A549 (cell line): ENCODE results near the gene CALN1. TPM values are rescaled to one million over a fixed set of nuclear protein-coding genes. Genes with fewer than 3 reads are reported as not detected.

Source experiments
- ATAC-seq, 2 experiments: fragments of 200-7000 bp in 1 of 2; fragments of >200 bp in 1 of 2; cut with Nextera tagmentation in 1 of 2; cut with Tn5 transposase in 1 of 2; 3 replicates each; pipeline versions ENCODE4 v1.8.0 to v1.9.1; 2018 to 2020; ENCODE audit warnings: mild to moderate bottlenecking in 1 of 2, moderate library complexity in 1 of 2
- CTCF ChIA-PET: fragments of 300-600 bp; sonication (Branson Sonifier 250); formaldehyde crosslinking; extraction: SDS; loops from one replicate; lab custom pipeline; 2021; ENCODE audit warnings: antibody characterized with exemption, inconsistent platforms; lab: Yijun Ruan, JAX
- POLR2A ChIA-PET: fragments of 350-600 bp; formaldehyde crosslinking; extraction: SDS; loops from one replicate; lab custom pipeline; 2021; ENCODE audit warnings: antibody characterized with exemption, inconsistent platforms; lab: Yijun Ruan, JAX
- DNase-seq, 2 experiments: peaks; one replicate each; pipeline versions ENCODE4 v3.0.0 to v3.0.0-alpha.2; 2011 to 2016; ENCODE audit warnings: low read depth in 1 of 2, low spot score in 1 of 2
- FAIRE-seq: peaks from 2 replicates; lab custom pipeline; 2011; peaks lifted over from hg19 to GRCh38; lab: Jason Lieb, UNC
- H3K27ac ChIP-seq, 2 experiments: fragments of >200 bp; sonication (Bioruptor Twin); formaldehyde crosslinking; 3 replicates each; pipeline ENCODE4 v1.5.1; 2016 to 2017
- H3K4me1 ChIP-seq: fragments of >200 bp; sonication (Bioruptor Twin); formaldehyde crosslinking; 3 replicates; pipeline ENCODE4 v1.6.1; 2016
- H3K4me2 ChIP-seq: fragments of >200 bp; sonication (Bioruptor Twin); formaldehyde crosslinking; 3 replicates; pipeline ENCODE4 v1.6.1; 2016
- H3K4me3 ChIP-seq: fragments of >200 bp; sonication (Bioruptor Twin); formaldehyde crosslinking; 3 replicates; pipeline ENCODE4 v1.5.1; 2016
- H3K9me3 ChIP-seq: fragments of >200 bp; sonication (Bioruptor Twin); formaldehyde crosslinking; 3 replicates; pipeline ENCODE4 v1.6.1; 2016
- BHLHE40 ChIP-seq: IDR thresholded peaks from 2 replicates; pipeline ENCODE4 v1.6.1; 2012; ENCODE audit warnings: low read depth, low read length, inconsistent platforms
- CBX2 ChIP-seq: fragments of 200-600 bp; sonication (generic); IDR thresholded peaks from 2 replicates; pipeline ENCODE4 v1.6.1; 2016; ENCODE audit warnings: low read depth, mild to moderate bottlenecking, borderline replicate concordance
- CHD2 ChIP-seq: fragments of 150-350 bp; IDR thresholded peaks from 2 replicates; pipeline ENCODE4 v1.6.1; 2014; ENCODE audit warnings: low read length; ENCODE audit not compliant: partially characterized antibody
- CHD4 ChIP-seq: fragments of 200-600 bp; sonication (generic); IDR thresholded peaks from 2 replicates; pipeline ENCODE4 v1.6.1; 2016; ENCODE audit warnings: antibody characterized with exemption, mild to moderate bottlenecking, borderline replicate concordance
- ESRRA ChIP-seq: fragments of 150-350 bp; IDR thresholded peaks from 2 replicates; pipeline ENCODE4 v1.6.1; 2014; ENCODE audit warnings: mild to moderate bottlenecking, low read length, borderline replicate concordance
- FOSB ChIP-seq: fragments of 250-450 bp; sonication (Bioruptor Pico); IDR thresholded peaks from 2 replicates; pipeline ENCODE4 v1.5.0; 2020; ENCODE audit warnings: mild to moderate bottlenecking, moderate library complexity
- FOSL2 ChIP-seq, 2 experiments: fragments of 450-650 bp in 1 of 2; fragments of >200 bp in 1 of 2; sonication (Bioruptor Twin) in 1 of 2; formaldehyde crosslinking; IDR thresholded peaks; 2 replicates each; pipeline versions ENCODE4 v1.5.0 to v1.6.1; 2016 to 2020; ENCODE audit warnings: mild to moderate bottlenecking in 1 of 2, moderate library complexity in 1 of 2
- GATA3 ChIP-seq: IDR thresholded peaks from 2 replicates; pipeline ENCODE4 v1.6.1; 2012; ENCODE audit warnings: borderline replicate concordance
- HMGXB4 ChIP-seq: fragments of 250-450 bp; sonication (Bioruptor Pico); IDR thresholded peaks from 2 replicates; pipeline ENCODE4 v1.5.0; 2021; ENCODE audit warnings: mild to moderate bottlenecking, moderate library complexity, borderline replicate concordance
- JUN ChIP-seq, 2 experiments: fragments of >200 bp; sonication (Bioruptor Twin); formaldehyde crosslinking; IDR thresholded peaks; 2 replicates in 1 of 2; 3 replicates in 1 of 2; pipeline ENCODE4 v1.6.1; 2016 to 2017
- KDM1A ChIP-seq: fragments of 200-600 bp; sonication (generic); IDR thresholded peaks from 2 replicates; pipeline ENCODE4 v1.6.1; 2016; ENCODE audit warnings: low read depth, mild to moderate bottlenecking
- MAFK ChIP-seq: fragments of 450-650 bp; IDR thresholded peaks from 2 replicates; pipeline ENCODE4 v1.6.1; 2014; ENCODE audit not compliant: partially characterized antibody
- NPAS2 ChIP-seq: fragments of 250-450 bp; sonication (Bioruptor Pico); IDR thresholded peaks from 2 replicates; pipeline ENCODE4 v1.8.0; 2022; ENCODE audit warnings: mild to moderate bottlenecking, moderate library complexity, borderline replicate concordance
- PHF8 ChIP-seq: fragments of 200-600 bp; sonication (generic); IDR thresholded peaks from 2 replicates; pipeline ENCODE4 v1.6.1; 2016; ENCODE audit warnings: low read depth, mild to moderate bottlenecking, antibody characterized with exemption, moderate library complexity, borderline replicate concordance
- POLR2AphosphoS2 ChIP-seq: conservative IDR thresholded peaks from 2 replicates; pipeline ENCODE4 v1.6.1; 2012; ENCODE audit warnings: low read length, improper control_type of control experiment, inconsistent platforms
- RAD21 ChIP-seq, 2 experiments: fragments of >200 bp in 1 of 2; sonication (Bioruptor Twin) in 1 of 2; formaldehyde crosslinking in 1 of 2; IDR thresholded peaks in 1 of 2; conservative IDR thresholded peaks in 1 of 2; 2 replicates in 1 of 2; 3 replicates in 1 of 2; pipeline ENCODE4 v1.6.1; 2012 to 2018; ENCODE audit warnings: inconsistent platforms in 1 of 2
- RARB ChIP-seq: fragments of 250-450 bp; sonication (Bioruptor Pico); IDR thresholded peaks from 2 replicates; pipeline ENCODE4 v1.8.0; 2021; ENCODE audit warnings: mild to moderate bottlenecking, moderate library complexity
- RFX5 ChIP-seq: fragments of 450-650 bp; IDR thresholded peaks from 2 replicates; pipeline ENCODE4 v1.7.1; 2014; ENCODE audit warnings: antibody characterized with exemption, mild to moderate bottlenecking, moderate library complexity
- RNF2 ChIP-seq: fragments of 200-600 bp; sonication (generic); IDR thresholded peaks from 2 replicates; pipeline ENCODE4 v1.6.1; 2016; ENCODE audit warnings: low read depth, mild to moderate bottlenecking, antibody characterized with exemption, moderate library complexity, borderline replicate concordance
- SMC3 ChIP-seq: fragments of >200 bp; sonication (Bioruptor Twin); formaldehyde crosslinking; IDR thresholded peaks from 3 replicates; pipeline ENCODE4 v1.6.1; 2018; ENCODE audit warnings: inconsistent platforms
- SREBF2 ChIP-seq: fragments of 450-650 bp; IDR thresholded peaks from 2 replicates; pipeline ENCODE4 v1.6.1; 2014; ENCODE audit warnings: mild to moderate bottlenecking, moderate library complexity
- TP53 ChIP-seq: fragments of 250-450 bp; sonication (Bioruptor Pico); IDR thresholded peaks from 2 replicates; pipeline ENCODE4 v1.5.0; 2021; ENCODE audit warnings: mild to moderate bottlenecking, moderate library complexity
- ZFP36 ChIP-seq: fragments of 450-650 bp; IDR thresholded peaks from 2 replicates; pipeline ENCODE4 v1.6.1; 2014; ENCODE audit warnings: borderline replicate concordance; ENCODE audit not compliant: partially characterized antibody
- ZNF302 ChIP-seq: fragments of 250-450 bp; sonication (Bioruptor Pico); IDR thresholded peaks from 2 replicates; pipeline ENCODE4 v1.9.0; 2021; ENCODE audit warnings: inconsistent platforms, mild to moderate bottlenecking, moderate library complexity
- ZSCAN20 ChIP-seq: fragments of 250-450 bp; sonication (Bioruptor Pico); IDR thresholded peaks from 2 replicates; pipeline ENCODE4 v1.8.0; 2022; ENCODE audit warnings: mild to moderate bottlenecking, moderate library complexity
- WGBS: methylation state at CpG from one replicate; pipeline ENCODE4 v1.1.6; 2017; ENCODE audit errors: missing lambda C conversion rate; 5-methylcytosine and 5-hydroxymethylcytosine counted together
- polyA plus RNA-seq, 4 experiments: library from polyadenylated mRNA; depleted of rRNA in 3 of 4; stranded (reverse); fragments of >200 nt; fragmentation: RNase III in 1 of 4; extraction: RNeasy Plus Mini Kit Qiagen cat#74134 plus additional on column Dnase treatment in 1 of 4; gene quantifications; 2 replicates in 3 of 4; 3 replicates in 1 of 4; pipeline ENCODE4 v1.2.3, GENCODE V29; 2011 to 2017
- TF ChIP-seq, protein P1 (sequence below): fragments of 250-450 bp; sonication (Bioruptor Pico); IDR thresholded peaks from 2 replicates; pipeline ENCODE4 v1.5.0; 2020; ENCODE audit warnings: low read depth, mild to moderate bottlenecking, moderate library complexity
- TF ChIP-seq, protein P2 (sequence below): fragments of >200 bp; sonication (Bioruptor Twin); formaldehyde crosslinking; IDR thresholded peaks from 3 replicates; pipeline ENCODE4 v1.5.1; 2016

CALN1 gene
- polyA plus RNA-seq, 2 of the 4 experiments (the other 2 are of a cell fraction) = not detected

- ATAC-seq (no peak), DNase-seq (no peak), FAIRE-seq (no peak)
- WGBS = 51% methylated on average over 7 of the region's 7 CpGs
- POLR2A ChIA-PET = no interaction called here
- Histone ChIP-seq H3K27ac (no peak overlapping the region), H3K4me3 (no peak overlapping the region)
- TF ChIP-seq FOSB (CRISPR knock-in tag) = no peak
- TF ChIP-seq PHF8 = no peak
- TF ChIP-seq TP53 (CRISPR knock-in tag) = no peak
- TF ChIP-seq CHD4 = no peak
- no peak for TF ChIP-seq JUN (IDR thresholded peaks at IDR 0.05)
- TF ChIP-seq RAD21 (conservative IDR thresholded peaks at IDR 0.05 in 1 of 2, IDR thresholded peaks at IDR 0.05 in 1 of 2) = no peak
- no peak for TF ChIP-seq CHD2
- no peak for TF ChIP-seq RARB (CRISPR knock-in tag)
- no peak for TF ChIP-seq KDM1A
- TF ChIP-seq NPAS2 = no peak
- TF ChIP-seq BHLHE40 = no peak
- no peak for TF ChIP-seq MAFK
- TF ChIP-seq RFX5 = no peak
- no peak for TF ChIP-seq ZNF302 (CRISPR knock-in tag)
- TF ChIP-seq FOSL2 (IDR thresholded peaks at IDR 0.05) = no peak
- TF ChIP-seq FOSL2 (CRISPR knock-in tag; IDR thresholded peaks at IDR 0.05) = no peak
- no peak for TF ChIP-seq CBX2
- TF ChIP-seq ESRRA = no peak
- TF ChIP-seq, protein P1, sequence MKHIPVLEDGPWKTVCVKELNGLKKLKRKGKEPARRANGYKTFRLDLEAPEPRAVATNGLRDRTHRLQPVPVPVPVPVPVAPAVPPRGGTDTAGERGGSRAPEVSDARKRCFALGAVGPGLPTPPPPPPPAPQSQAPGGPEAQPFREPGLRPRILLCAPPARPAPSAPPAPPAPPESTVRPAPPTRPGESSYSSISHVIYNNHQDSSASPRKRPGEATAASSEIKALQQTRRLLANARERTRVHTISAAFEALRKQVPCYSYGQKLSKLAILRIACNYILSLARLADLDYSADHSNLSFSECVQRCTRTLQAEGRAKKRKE = no peak
- TF ChIP-seq, all 56 proteins: peak for 0
- H3K4me2 ChIP-seq = no peak overlapping the region
- H3K4me1 ChIP-seq = no peaks in the 10 kb centered on the region
- peaks cover 5% of the 10 kb centered on the region; the same call in 2 of the 3 replicates for H3K9me3 ChIP-seq
- CTCF ChIA-PET = no interaction called here
Observed at GRCh38 chr7:71780282-71780681, 631.9 kb downstream of the CALN1 start.

GRCh38 chr7:71777278-71777677, 634.9 kb downstream of the CALN1 start:
- WGBS = 27% methylated on average over 8 of the region's 8 CpGs
- H3K27ac ChIP-seq = no peak overlapping the region
- H3K9me3 ChIP-seq = peaks cover 5% of the 10 kb centered on the region; the same call in 2 of the 3 replicates
- CTCF ChIA-PET = interaction anchor here (0.6 to 0.9 kb wide), 2 partner anchors 692 to 948 kb away, joined by 3 read pairs; no protein-coding TSS in a partner anchor
- FAIRE-seq (no peak), ATAC-seq (no peak), DNase-seq (no peak)
- POLR2A ChIA-PET = no interaction called here
- TF ChIP-seq ZSCAN20 (CRISPR knock-in tag) = no peak
- TF ChIP-seq SMC3 = no peak
- TF ChIP-seq POLR2AphosphoS2 = no peak
- TF ChIP-seq, protein P2, sequence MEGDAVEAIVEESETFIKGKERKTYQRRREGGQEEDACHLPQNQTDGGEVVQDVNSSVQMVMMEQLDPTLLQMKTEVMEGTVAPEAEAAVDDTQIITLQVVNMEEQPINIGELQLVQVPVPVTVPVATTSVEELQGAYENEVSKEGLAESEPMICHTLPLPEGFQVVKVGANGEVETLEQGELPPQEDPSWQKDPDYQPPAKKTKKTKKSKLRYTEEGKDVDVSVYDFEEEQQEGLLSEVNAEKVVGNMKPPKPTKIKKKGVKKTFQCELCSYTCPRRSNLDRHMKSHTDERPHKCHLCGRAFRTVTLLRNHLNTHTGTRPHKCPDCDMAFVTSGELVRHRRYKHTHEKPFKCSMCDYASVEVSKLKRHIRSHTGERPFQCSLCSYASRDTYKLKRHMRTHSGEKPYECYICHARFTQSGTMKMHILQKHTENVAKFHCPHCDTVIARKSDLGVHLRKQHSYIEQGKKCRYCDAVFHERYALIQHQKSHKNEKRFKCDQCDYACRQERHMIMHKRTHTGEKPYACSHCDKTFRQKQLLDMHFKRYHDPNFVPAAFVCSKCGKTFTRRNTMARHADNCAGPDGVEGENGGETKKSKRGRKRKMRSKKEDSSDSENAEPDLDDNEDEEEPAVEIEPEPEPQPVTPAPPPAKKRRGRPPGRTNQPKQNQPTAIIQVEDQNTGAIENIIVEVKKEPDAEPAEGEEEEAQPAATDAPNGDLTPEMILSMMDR = no peak
- TF ChIP-seq HMGXB4 (CRISPR knock-in tag) = no peak
- TF ChIP-seq FOSL2 (IDR thresholded peaks at IDR 0.05) = no peak
- TF ChIP-seq FOSL2 (CRISPR knock-in tag; IDR thresholded peaks at IDR 0.05) = no peak
- TF ChIP-seq RARB (CRISPR knock-in tag) = no peak
- no peak for TF ChIP-seq CHD4
- no peak for TF ChIP-seq TP53 (CRISPR knock-in tag)
- TF ChIP-seq NPAS2 = no peak
- TF ChIP-seq MAFK = no peak
- no peak for TF ChIP-seq GATA3
- TF ChIP-seq ZFP36 = no peak
- TF ChIP-seq RNF2 = no peak
- no peak for TF ChIP-seq SREBF2
- no peak for TF ChIP-seq JUN (IDR thresholded peaks at IDR 0.05)
- H3K4me2 ChIP-seq = no peak overlapping the region
- H3K4me1 ChIP-seq = no peaks in the 10 kb centered on the region
- no peak overlapping the region for H3K4me3 ChIP-seq
